OCI-LY1 (cell line): ENCODE measurements around the gene BTBD17.

ENCODE experiments used
- EZH2 ChIP-seq: fragments of 200-600 bp; sonication (generic), shearing (Covaris generic); IDR thresholded peaks from 2 replicates; pipeline ENCODE4 v1.8.0; 2017; ENCODE audit warnings: borderline replicate concordance, mixed run types, mild to moderate bottlenecking, antibody characterized with exemption, low read length, moderate library complexity, mixed read lengths
- TF ChIP-seq, protein P1 (sequence below): fragments of 200-600 bp; sonication (generic), shearing (Covaris generic); IDR thresholded peaks from 2 replicates; pipeline ENCODE4 v1.5.1; 2017; ENCODE audit warnings: mild to moderate bottlenecking, antibody characterized with exemption, low read length, moderate library complexity, mixed read lengths

- TF ChIP-seq, protein P1, sequence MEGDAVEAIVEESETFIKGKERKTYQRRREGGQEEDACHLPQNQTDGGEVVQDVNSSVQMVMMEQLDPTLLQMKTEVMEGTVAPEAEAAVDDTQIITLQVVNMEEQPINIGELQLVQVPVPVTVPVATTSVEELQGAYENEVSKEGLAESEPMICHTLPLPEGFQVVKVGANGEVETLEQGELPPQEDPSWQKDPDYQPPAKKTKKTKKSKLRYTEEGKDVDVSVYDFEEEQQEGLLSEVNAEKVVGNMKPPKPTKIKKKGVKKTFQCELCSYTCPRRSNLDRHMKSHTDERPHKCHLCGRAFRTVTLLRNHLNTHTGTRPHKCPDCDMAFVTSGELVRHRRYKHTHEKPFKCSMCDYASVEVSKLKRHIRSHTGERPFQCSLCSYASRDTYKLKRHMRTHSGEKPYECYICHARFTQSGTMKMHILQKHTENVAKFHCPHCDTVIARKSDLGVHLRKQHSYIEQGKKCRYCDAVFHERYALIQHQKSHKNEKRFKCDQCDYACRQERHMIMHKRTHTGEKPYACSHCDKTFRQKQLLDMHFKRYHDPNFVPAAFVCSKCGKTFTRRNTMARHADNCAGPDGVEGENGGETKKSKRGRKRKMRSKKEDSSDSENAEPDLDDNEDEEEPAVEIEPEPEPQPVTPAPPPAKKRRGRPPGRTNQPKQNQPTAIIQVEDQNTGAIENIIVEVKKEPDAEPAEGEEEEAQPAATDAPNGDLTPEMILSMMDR, result no peak
- TF ChIP-seq EZH2, result no peak
Observed at GRCh38 chr17:74403512-74404137, 42.0 kb upstream of the BTBD17 start.
